Stomach (tissue), 9 donors: ENCODE results near the gene PTGS1. TPM values are rescaled to one million over a fixed set of nuclear protein-coding genes. Genes with fewer than 3 reads are reported as not detected.

Experiments used
- DNase-seq, 2 donors: peaks; one replicate each; pipeline versions ENCODE4 v3.0.0 to v3.0.0-alpha.2; 2013 to 2019
- H3K27ac ChIP-seq, 5 donors: fragments of 200-600 bp in 4 of 5; sonication (generic) in 4 of 5; one replicate each; pipeline ENCODE4 v1.5.1; 2013 to 2019; ENCODE audit warnings: mild to moderate bottlenecking in 1 of 5, moderate library complexity in 1 of 5
- H3K27me3 ChIP-seq, 3 donors: fragments of 200-600 bp; sonication (generic); one replicate each; pipeline ENCODE4 v1.5.1; 2017 to 2019; ENCODE audit warnings: mixed run types in 1 of 3
- H3K36me3 ChIP-seq, 4 donors: fragments of 200-600 bp; sonication (generic); 1 replicate in 3 of 4; 2 replicates in 1 of 4; pipeline ENCODE4 v1.5.1; 2016 to 2019
- H3K4me1 ChIP-seq, 4 donors: fragments of 200-600 bp; sonication (generic); one replicate each; pipeline ENCODE4 v1.5.1; 2016 to 2019
- H3K4me3 ChIP-seq, 4 donors: fragments of 200-600 bp; sonication (generic) in 3 of 4; one replicate each; pipeline ENCODE4 v1.5.1; 2016 to 2019; ENCODE audit warnings: mild to moderate bottlenecking in 1 of 4
- H3K9me3 ChIP-seq, 4 donors: fragments of 200-600 bp; sonication (generic); one replicate each; pipeline ENCODE4 v1.5.1; 2016 to 2019
- EP300 ChIP-seq: sonication (generic); formaldehyde crosslinking; IDR thresholded peaks from one replicate; pipeline ENCODE4 v1.6.1; 2017; ENCODE audit warnings: antibody characterized with exemption
- POLR2A ChIP-seq, 4 donors: fragments of 450-650 bp; IDR thresholded peaks; one replicate each; pipeline ENCODE4 v1.6.1; 2016; ENCODE audit warnings: antibody characterized with exemption in 4 of 4, control low read depth in 2 of 4, mild to moderate bottlenecking in 1 of 4, moderate library complexity in 1 of 4
- POLR2AphosphoS5 ChIP-seq, 3 donors: sonication (generic); formaldehyde crosslinking; IDR thresholded peaks; one replicate each; pipeline ENCODE4 v1.6.1; 2016; ENCODE audit warnings: antibody characterized with exemption in 3 of 3
- WGBS, 5 donors: extraction: QIAGEN DNeasy Blood & Tissue Kit in 3 of 5; methylation state at CpG; one replicate each; pipeline versions ENCODE4 v1.1.5 to v1.1.7; 2013 to 2018; 5-methylcytosine and 5-hydroxymethylcytosine counted together
- intact Hi-C: fragments of 100-400 bp; cut with DNase I; formaldehyde crosslinking; loops from one replicate; pipeline ENCODE4 v1.15.1; 2023; ENCODE audit warnings: low total_unique reads
- polyA plus RNA-seq, 3 donors: library from polyadenylated mRNA; stranded (reverse); fragments of 200-250 nt; gene quantifications; one replicate each; pipeline ENCODE4 v1.2.3, GENCODE V29; 2013
- total RNA-seq, 5 donors: library from RNA; depleted of rRNA; stranded (reverse); fragments of >200 nt; gene quantifications; one replicate each; pipeline versions ENCODE4 v1.1.0 to v1.2.3, GENCODE V29; 2014 to 2016
- TF ChIP-seq, protein P1 (sequence below), 7 experiments: fragments of 450-650 bp in 4 of 7; fragments of 200-600 bp in 3 of 7; sonication (generic) in 3 of 7; IDR thresholded peaks; one replicate each; pipeline ENCODE4 v1.5.1; 2016 to 2019; ENCODE audit warnings: antibody characterized with exemption in 7 of 7, control low read depth in 2 of 7, mild to moderate bottlenecking in 1 of 7
- donor health status: healthy with polysubstance abuse.
- donor health status: Bipolar disorder and iron deficiency.
- donor health status: healthy.

The PTGS1 gene
- total and polyA plus RNA-seq, 8 donors, result 6.4 to 49.6 (median 15.1) TPM

DNA sequence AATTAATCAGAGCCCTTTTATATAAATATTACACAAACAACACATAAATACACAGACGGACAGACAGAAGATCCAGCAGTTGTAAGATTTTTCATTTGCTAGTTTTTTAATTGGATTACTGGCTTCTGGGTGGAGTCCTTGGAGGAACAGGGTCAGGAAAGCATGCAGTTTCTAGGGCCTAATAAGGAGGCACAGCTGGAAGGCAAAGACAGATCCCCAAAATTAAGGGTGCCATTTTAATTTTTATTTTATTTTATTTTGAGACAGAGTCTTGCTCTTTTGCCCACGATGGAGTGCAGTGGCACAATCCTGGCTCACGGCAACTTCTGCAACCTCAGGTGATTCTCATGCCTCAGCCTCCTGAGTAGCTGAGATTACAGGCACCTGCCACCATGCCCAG is 49.5 kb downstream of the PTGS1 start:
- Histone ChIP-seq H3K4me1 (no peaks in the 10 kb centered on the region), H3K36me3 (no peaks in the 10 kb centered on the region), H3K9me3 (peaks cover 4 to 19% (median 15%) of the 10 kb centered on the region in 4 donors), H3K4me3 (no peak overlapping the region), H3K27me3 (no peaks in the 10 kb centered on the region), H3K27ac (no peak overlapping the region)
- DNase-seq, result no peak
- TF ChIP-seq POLR2A (IDR thresholded peaks at IDR 0.05) (no peak), EP300 (no peak), POLR2AphosphoS5 (IDR thresholded peaks at IDR 0.05) (no peak)
- TF ChIP-seq, protein P1, sequence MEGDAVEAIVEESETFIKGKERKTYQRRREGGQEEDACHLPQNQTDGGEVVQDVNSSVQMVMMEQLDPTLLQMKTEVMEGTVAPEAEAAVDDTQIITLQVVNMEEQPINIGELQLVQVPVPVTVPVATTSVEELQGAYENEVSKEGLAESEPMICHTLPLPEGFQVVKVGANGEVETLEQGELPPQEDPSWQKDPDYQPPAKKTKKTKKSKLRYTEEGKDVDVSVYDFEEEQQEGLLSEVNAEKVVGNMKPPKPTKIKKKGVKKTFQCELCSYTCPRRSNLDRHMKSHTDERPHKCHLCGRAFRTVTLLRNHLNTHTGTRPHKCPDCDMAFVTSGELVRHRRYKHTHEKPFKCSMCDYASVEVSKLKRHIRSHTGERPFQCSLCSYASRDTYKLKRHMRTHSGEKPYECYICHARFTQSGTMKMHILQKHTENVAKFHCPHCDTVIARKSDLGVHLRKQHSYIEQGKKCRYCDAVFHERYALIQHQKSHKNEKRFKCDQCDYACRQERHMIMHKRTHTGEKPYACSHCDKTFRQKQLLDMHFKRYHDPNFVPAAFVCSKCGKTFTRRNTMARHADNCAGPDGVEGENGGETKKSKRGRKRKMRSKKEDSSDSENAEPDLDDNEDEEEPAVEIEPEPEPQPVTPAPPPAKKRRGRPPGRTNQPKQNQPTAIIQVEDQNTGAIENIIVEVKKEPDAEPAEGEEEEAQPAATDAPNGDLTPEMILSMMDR (IDR thresholded peaks at IDR 0.05), result no peak
- 70 to 85% (median 82%) methylated on average over 3 of the region's 3 CpGs for WGBS, 5 donors
- intact Hi-C loops, result no loop called here

DNA sequence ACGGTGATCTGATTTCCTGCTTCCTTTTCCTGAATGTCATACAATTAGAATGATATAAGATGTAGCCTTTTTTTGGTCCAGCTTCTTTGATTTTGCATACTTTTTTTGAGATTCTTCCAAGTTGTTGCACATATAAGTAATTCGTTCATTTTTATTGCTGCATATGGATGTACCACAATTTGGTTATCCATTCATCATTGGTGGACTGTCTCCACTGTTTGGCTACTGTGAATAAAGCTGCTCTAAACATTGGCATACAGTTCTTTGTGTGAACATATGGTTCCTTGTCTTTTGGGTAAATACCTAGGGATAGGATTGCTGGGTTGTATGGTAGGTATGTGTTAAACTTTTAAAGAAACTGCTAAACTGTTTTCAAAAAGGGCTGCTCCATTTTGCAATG is 54.3 kb downstream of the PTGS1 start:
- intact Hi-C loops, result no loop called here
- TF ChIP-seq, protein P1 (IDR thresholded peaks at IDR 0.05), result no peak
- no peak for TF ChIP-seq EP300

DNA sequence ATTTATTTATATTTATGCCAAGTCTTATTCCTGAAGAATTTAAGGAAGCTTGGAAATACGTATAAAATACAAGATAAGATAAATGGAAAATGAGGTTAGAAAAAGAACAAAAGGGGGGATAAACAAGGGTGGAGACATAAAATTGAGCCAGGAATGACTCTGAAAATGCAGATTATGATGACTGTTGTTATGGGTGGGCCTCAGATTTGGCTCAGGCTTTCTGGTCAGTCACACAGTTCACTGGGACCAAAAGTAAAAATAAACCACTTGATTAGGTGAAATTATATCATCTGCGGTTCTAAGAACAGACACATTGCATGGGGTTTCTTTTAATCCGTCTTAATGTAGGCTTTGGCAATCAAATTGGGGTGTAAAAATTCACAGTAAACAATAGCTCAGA is 55.9 kb downstream of the PTGS1 start:
- 61 to 69% (median 66%) methylated on average over 3 of the region's 3 CpGs for WGBS, 5 donors
- H3K4me3 ChIP-seq, result no peak overlapping the region
- H3K9me3 ChIP-seq, result peaks cover 0 to 6% (median 0%) of the 10 kb centered on the region in 4 donors
- no peaks in the 10 kb centered on the region for H3K27me3 ChIP-seq
- no peak for DNase-seq
- no peaks in the 10 kb centered on the region for H3K4me1 ChIP-seq
- intact Hi-C loops, result no loop called here
- H3K36me3 ChIP-seq, result no peaks in the 10 kb centered on the region
- TF ChIP-seq POLR2AphosphoS5 (IDR thresholded peaks at IDR 0.05) (no peak), POLR2A (IDR thresholded peaks at IDR 0.05) (no peak)
- TF ChIP-seq, protein P1 (IDR thresholded peaks at IDR 0.05), result no peak
- H3K27ac ChIP-seq, result no peak overlapping the region

More for the DNA sequence above, 54.3 kb downstream of the PTGS1 start:
- no peak for DNase-seq
- Histone ChIP-seq H3K4me1 (no peaks in the 10 kb centered on the region), H3K9me3 (peaks cover 4 to 13% (median 11%) of the 10 kb centered on the region in 4 donors), H3K36me3 (no peaks in the 10 kb centered on the region), H3K4me3 (no peak overlapping the region), H3K27ac (no peak overlapping the region), H3K27me3 (no peaks in the 10 kb centered on the region)
- WGBS, 5 donors, result 48 to 63% (median 56%) methylated on average over 2 of the region's 2 CpGs

DNA sequence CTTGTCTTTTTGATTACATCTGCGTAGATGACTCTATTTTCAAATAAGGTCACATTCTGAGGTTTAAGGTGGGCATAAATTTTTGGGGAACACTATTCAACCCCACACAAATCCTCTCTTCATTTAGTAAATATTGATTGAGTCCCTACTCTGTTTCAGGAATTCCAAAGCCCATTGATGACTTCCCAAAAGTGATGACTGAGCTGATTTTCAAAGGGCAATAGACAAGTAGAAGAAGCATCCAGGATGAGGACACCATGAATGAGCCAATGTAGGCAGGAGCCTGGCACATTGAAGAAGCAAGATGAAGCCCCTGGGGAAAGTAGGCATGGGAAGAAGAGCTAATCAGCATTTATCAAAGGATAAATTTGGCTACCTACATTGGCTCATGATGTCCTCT is 71.7 kb downstream of the PTGS1 start:
- no peak for DNase-seq
- Histone ChIP-seq H3K27me3 (no peaks in the 10 kb centered on the region), H3K4me1 (peaks cover 0 to 18% (median 9%) of the 10 kb centered on the region in 4 donors), H3K9me3 (peaks cover 0 to 11% (median 0%) of the 10 kb centered on the region in 4 donors), H3K36me3 (no peaks in the 10 kb centered on the region), H3K27ac (no peak overlapping the region), H3K4me3 (no peak overlapping the region)
- TF ChIP-seq EP300, result no peak
- TF ChIP-seq POLR2AphosphoS5 (IDR thresholded peaks at IDR 0.05), result no peak
- TF ChIP-seq POLR2A (IDR thresholded peaks at IDR 0.05), result no peak
- TF ChIP-seq, protein P1 (IDR thresholded peaks at IDR 0.05), result no peak
- intact Hi-C loops, result loop anchor here (10.0 kb wide), 1 partner anchor 318 kb away; no protein-coding TSS in a partner anchor
- WGBS, 5 donors, result 77 to 94% (median 88%) methylated on average over 1 of the region's 1 CpG
